ENCODE results near the gene UBE2U. TPM values are rescaled to one million over a fixed set of nuclear protein-coding genes. Genes with fewer than 3 reads are reported as not detected.

Gene UBE2U
- polyA plus RNA-seq, 1 experiment: not detected

DNA sequence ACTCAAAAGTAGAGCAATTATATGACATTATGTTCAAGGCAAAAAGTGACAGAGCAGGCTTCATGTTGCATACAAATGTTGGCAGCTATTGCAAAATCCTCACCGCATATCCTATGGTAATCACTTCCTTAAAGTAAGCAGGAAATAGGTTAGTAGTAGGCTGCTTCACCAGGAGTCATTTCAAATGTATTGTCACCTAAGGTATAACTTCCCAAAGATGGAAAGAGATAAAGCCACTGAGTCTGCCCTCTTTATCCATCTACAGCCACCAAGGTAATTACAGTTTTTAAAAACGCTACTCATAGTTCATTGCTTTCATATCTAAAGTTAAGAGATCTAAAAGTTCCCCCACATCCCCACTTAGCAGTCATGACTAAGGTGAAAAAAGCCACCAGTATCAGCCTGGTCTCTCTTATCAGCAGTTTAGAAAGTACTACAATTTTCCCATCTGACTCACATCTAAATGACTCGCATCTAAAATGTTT is 31.6 kb upstream of the UBE2U start:
- Histone ChIP-seq H3K4me3 (ENCODE audit: low read depth, low read length) (no peak overlapping the region), H3K27me3 (ENCODE audit: control insufficient read depth, insufficient read depth, low read length) (no peaks in the 10 kb centered on the region), H3K9me3 (ENCODE audit: control insufficient read depth, insufficient read depth, low read length) (no peaks in the 10 kb centered on the region), H3K27ac (ENCODE audit: low read depth, low read length) (peak overlapping the region; percentile 34)
- DNase-seq (ENCODE audit: low read depth, low spot score): no peak
- POLR2A ChIA-PET: interaction anchor here (0.5 kb wide), 1 partner anchor 554 kb away, joined by 3 read pairs; no protein-coding TSS in a partner anchor
- CTCF ChIA-PET: interaction anchor here (1.0 kb wide), 1 partner anchor 75 kb away, joined by 4 read pairs; no protein-coding TSS in a partner anchor
- TF ChIP-seq CTCF (IDR thresholded peaks at IDR 0.05; ENCODE audit: low read depth, low read length): no peak

DNA sequence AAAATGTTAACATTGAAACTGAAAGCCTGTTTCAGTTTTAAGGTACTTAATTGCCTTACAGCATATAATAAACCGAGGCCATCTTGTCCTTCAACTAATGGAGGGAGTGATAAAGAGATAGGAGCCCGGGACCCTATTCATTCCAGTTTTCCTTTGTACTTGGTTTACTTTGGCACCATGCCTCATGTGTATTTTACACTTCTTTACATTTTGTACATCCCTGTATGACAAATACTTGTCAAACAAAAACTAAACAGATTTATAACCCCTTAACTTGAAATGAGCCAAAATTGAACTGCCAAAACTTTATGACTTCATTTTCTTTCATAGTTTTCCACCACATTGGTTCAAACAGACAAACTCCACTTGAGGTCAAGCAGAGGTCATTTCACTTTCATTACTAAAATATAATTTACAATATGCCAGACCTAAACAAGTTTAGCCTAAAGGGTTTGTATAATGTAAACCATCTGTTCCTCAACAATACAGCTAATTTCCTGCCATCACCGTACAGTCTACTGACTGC is 30.9 kb upstream of the UBE2U start:
- DNase-seq (ENCODE audit: low read depth, low spot score): no peak
- ChIA-PET POLR2A (interaction anchor here (1.3 kb wide), 1 partner anchor 12 kb away, joined by 6 read pairs; no protein-coding TSS in a partner anchor), CTCF (interaction anchor here (1.2 to 1.7 kb wide), 5 partner anchors 9 to 480 kb away, joined by 3 to 6 read pairs (median 4); no protein-coding TSS in a partner anchor)
- TF ChIP-seq CTCF (IDR thresholded peaks at IDR 0.05; ENCODE audit: low read depth, low read length): no peak
- Histone ChIP-seq H3K4me3 (ENCODE audit: low read depth, low read length) (no peak overlapping the region), H3K27ac (ENCODE audit: low read depth, low read length) (no peak overlapping the region), H3K9me3 (ENCODE audit: control insufficient read depth, insufficient read depth, low read length) (no peaks in the 10 kb centered on the region), H3K27me3 (ENCODE audit: control insufficient read depth, insufficient read depth, low read length) (no peaks in the 10 kb centered on the region)

DNA sequence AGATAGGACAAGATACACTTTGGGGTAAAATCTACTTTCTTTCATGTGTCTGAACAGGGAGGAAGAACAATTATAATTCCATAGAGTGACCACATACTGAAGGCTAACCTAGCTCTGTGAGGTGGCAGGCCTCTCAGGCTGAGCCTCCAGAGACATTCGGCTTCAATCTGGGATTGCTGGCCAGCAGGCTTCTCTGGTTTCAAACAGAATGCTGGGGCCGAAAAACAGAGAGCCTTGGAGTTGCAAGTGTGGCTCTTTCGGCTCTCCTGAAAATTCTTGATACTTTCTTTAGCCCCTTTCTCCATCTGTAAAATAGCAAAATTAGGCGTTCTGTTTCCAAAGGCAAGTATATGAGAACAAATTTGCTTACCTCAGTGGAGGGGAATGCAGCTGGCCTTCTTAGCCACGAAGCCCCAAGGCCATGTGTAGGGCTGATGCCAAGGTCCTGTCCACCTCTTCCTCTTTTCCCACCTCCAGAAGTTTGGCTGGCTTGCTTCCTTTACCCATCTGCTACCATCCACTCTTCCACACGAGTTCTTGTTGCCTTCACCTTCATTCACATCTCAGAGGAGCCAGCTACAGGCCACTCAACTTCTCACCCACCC is 30.0 kb upstream of the UBE2U start:
- no peak for DNase-seq (ENCODE audit: low read depth, low spot score)
- H3K4me3 ChIP-seq (ENCODE audit: low read depth, low read length): no peak overlapping the region
- H3K27ac ChIP-seq (ENCODE audit: low read depth, low read length): peak overlapping the region; percentile 39
- H3K27me3 ChIP-seq (ENCODE audit: control insufficient read depth, insufficient read depth, low read length): no peaks in the 10 kb centered on the region
- H3K9me3 ChIP-seq (ENCODE audit: control insufficient read depth, insufficient read depth, low read length): no peaks in the 10 kb centered on the region
- ChIA-PET POLR2A (interaction anchor here (1.3 kb wide), 1 partner anchor 11 kb away, joined by 6 read pairs; no protein-coding TSS in a partner anchor), CTCF (interaction anchor here (1.2 to 1.7 kb wide), 6 partner anchors 10 to 481 kb away, joined by 3 to 6 read pairs (median 4); no protein-coding TSS in a partner anchor)
- TF ChIP-seq CTCF (IDR thresholded peaks at IDR 0.05; ENCODE audit: low read depth, low read length): no peak

- ChIA-PET CTCF (no interaction called here), POLR2A (no interaction called here)
- no peak for DNase-seq (ENCODE audit: low read depth, low spot score)
- no peaks in the 10 kb centered on the region for H3K27me3 ChIP-seq (ENCODE audit: control insufficient read depth, insufficient read depth, low read length)
- no peaks in the 10 kb centered on the region for H3K9me3 ChIP-seq (ENCODE audit: control insufficient read depth, insufficient read depth, low read length)
- H3K27ac ChIP-seq (ENCODE audit: low read depth, low read length): no peak overlapping the region
- no peak overlapping the region for H3K4me3 ChIP-seq (ENCODE audit: low read depth, low read length)
- TF ChIP-seq CTCF (IDR thresholded peaks at IDR 0.05; ENCODE audit: low read depth, low read length): no peak
Observed at GRCh38 chr1:64175639-64176038, 27.8 kb upstream of the UBE2U start.

DNA sequence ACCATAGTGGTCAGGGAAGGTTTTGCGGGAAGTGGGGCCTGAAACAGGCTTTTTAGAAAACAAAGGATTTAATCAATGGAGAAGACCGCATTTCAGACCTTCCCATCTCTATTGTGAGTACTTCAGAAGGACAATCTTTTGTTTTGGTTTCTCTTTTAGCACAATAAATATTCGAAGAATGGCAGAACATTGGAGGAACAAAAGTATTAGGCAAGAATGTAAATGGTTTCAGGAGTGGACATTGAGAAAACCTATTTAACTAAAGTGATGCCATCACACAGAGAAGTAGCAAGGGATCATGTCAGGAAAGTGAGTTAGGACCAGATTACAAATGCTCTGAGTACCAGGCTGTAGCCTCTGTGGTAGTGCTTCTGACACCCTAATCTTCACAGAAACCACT is 26.8 kb upstream of the UBE2U start:
- no peak overlapping the region for H3K4me3 ChIP-seq (ENCODE audit: low read depth, low read length)
- POLR2A ChIA-PET: no interaction called here
- no peak for DNase-seq (ENCODE audit: low read depth, low spot score)
- H3K27ac ChIP-seq (ENCODE audit: low read depth, low read length): no peak overlapping the region
- no peak for TF ChIP-seq CTCF (IDR thresholded peaks at IDR 0.05; ENCODE audit: low read depth, low read length)
- CTCF ChIA-PET: no interaction called here
- H3K27me3 ChIP-seq (ENCODE audit: control insufficient read depth, insufficient read depth, low read length): no peaks in the 10 kb centered on the region
- H3K9me3 ChIP-seq (ENCODE audit: control insufficient read depth, insufficient read depth, low read length): no peaks in the 10 kb centered on the region

Data from AG04450 (cell line).